ENCODE measurements around the gene PLCB3.

PLCB3 gene

GRCh38 chr11:64317325-64317960, 66.1 kb downstream of the PLCB3 start, which contains the start of gene TRMT112:
TRMT112 (minus strand) TSS chr11:64317559; CDS start chr11:64317526, 33 bp downstream.
- peak within 1 kb of the TSS; percentile 99 for H3K27ac Mint-ChIP-seq
- H3K4me3 Mint-ChIP-seq: peak within 1 kb of the TSS; percentile 95
- H3K4me1 Mint-ChIP-seq: peaks cover 32% of the 10 kb centered on the region
- H3K36me3 Mint-ChIP-seq: peaks cover 9% of the 10 kb centered on the region
- H3K9me3 Mint-ChIP-seq: no peaks in the 10 kb centered on the region
- no peaks in the 10 kb centered on the region for H3K27me3 Mint-ChIP-seq

- Mint-ChIP-seq H3K36me3 (peaks cover 9% of the 10 kb centered on the region), H3K27ac (peak within 1 kb of the TSS; percentile 99), H3K4me3 (peak within 1 kb of the TSS; percentile 95), H3K9me3 (no peaks in the 10 kb centered on the region), H3K4me1 (peaks cover 25% of the 10 kb centered on the region), H3K27me3 (no peaks in the 10 kb centered on the region)
Observed at GRCh38 chr11:64317961-64318765, 66.8 kb downstream of the PLCB3 start, which contains the start of gene PRDX5. PRDX5 (plus strand) TSS chr11:64318121; CDS start chr11:64318216, 95 bp downstream.
